HG03064 (cell line): ENCODE data around the gene UPK3A.
"Not testable (repeated sequence)": the region's sequence is repeated elsewhere in the genome, so short reads cannot be mapped to it uniquely, and the experiment has no call there.

Source experiments
- ATAC-seq: cut with Tn5 transposase; IDR thresholded peaks from one replicate; pipeline ENCODE4 v1.9.1; 2021; ENCODE audit warnings: low read depth; ENCODE audit not compliant: unreplicated experiment

UPK3A gene

DNA sequence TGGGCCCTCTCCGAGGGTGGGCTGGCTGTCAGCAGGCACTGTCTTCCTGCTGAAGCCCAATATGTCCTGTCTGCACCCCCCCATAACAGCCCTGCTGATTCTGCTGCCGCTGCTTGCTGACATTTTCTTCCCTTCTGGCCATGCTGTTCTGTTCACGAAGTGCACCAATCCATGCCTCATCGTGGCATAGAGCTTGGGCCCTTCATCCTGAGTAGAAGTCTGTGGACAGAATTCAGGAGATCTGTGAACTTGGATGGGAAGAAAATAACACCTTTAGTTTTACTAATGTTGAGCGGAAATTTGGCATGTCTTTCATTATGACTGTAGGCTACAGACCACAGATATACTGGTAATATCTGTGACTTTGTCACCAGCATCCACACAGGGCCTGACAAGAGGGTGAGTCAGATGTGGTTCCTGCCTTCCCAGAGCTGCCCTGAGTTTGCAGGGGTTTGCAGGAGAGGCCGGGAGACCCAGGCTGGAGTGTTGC, 29.9 kb upstream of the UPK3A start:
- ATAC-seq, result no peak

DNA sequence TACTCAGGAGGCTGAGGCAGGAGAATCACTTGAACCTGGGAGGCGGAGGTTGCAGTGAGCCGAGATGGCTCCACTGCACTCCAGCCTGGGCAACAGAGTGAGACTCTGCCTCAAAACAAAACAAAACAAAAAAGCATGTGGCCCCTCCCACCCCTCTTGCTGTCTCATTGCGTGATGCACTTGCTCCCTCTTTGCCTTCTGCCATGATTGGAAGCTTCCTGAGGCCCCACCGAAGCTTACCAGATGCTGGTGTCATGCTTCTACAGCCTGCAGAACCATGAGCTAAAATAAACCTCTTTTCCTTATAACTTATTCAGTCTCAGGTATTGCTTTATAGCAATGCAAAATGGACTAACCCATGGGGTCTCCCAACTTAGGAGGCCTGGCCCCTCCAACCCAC, 26.8 kb upstream of the UPK3A start:
- not testable (repeated sequence) for ATAC-seq

DNA sequence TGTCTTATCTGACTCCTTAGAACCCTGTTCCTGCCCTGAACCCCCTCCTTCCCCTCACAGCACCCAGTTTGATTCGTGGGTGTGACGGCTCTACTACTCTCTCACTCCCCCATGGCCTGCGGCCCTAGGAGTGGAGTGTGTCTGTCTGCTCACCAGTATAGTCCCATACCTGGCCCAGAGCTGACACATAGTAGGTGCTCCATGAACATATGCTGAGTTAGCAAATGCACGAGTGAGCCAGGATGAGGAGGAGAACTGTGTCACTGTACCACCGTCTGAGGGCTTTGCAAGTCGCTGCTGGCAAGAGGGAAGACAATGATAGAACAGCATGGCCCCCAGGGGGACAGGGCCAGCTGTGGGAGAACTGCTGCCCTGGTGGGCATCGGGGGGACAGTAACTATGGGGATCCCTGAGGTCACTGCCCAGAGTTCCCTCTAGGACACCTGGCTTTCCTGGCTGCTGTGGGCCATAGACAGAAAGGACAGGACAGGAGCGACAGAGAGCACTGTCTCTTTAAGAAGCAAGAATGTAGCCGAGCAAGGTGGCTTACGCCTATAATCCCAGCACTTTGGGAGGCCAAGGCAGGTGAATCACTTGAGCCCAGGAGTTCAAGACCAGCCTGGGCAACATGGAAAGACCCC, 24.9 kb upstream of the UPK3A start:
- ATAC-seq, result no peak

DNA sequence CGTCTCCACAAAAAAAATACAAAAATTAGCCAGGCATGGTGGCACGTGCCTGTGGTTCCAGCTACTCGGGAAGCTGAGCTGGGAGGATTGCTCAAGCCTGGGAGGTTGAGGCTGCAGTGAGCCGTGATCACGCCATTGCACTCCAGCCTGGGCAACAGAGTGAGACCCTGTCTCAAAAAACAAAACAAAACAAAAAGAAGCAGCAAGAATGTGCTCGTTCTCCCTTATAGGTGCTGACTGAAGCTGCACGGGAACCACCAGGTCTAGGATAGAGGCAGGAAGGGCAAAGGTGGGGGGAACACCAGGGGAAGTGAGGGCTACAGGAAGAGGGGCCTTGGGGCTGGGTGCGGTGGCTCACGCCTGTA, 24.4 kb upstream of the UPK3A start:
- ATAC-seq, result not testable (repeated sequence)

DNA sequence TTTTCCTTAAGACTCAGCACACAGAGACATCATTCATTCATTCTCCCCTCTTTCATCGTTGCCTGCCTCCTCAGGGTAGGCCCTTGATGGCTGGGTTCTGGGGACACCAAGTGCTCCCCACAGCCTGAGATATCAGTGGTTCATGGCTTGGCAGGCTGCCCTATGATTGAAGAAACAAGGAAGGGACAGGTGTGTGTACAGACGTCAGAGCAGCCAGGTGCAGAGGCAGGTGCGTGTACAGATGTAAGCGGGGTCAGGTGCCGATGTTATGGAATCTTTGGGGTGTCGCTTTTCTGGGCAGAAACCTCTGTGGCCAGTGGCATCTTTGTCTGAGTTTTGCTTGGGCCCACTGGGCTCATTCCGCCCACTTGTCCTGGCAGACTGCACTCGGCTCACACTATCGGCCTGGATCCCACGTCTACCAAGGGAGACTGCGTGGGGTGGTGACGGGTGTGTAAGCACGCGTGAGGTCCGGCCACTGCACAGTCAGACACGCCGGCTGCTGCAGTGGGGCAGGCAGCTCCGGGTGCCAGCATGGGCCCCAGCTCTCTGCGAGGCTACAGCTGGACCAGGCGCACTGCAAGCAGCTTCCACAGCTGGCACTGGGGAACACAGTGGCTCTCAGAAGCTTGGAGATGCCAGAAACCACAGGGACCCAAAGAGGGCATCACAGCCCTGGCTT, 23.2 kb upstream of the UPK3A start:
- ATAC-seq, result no peak

DNA sequence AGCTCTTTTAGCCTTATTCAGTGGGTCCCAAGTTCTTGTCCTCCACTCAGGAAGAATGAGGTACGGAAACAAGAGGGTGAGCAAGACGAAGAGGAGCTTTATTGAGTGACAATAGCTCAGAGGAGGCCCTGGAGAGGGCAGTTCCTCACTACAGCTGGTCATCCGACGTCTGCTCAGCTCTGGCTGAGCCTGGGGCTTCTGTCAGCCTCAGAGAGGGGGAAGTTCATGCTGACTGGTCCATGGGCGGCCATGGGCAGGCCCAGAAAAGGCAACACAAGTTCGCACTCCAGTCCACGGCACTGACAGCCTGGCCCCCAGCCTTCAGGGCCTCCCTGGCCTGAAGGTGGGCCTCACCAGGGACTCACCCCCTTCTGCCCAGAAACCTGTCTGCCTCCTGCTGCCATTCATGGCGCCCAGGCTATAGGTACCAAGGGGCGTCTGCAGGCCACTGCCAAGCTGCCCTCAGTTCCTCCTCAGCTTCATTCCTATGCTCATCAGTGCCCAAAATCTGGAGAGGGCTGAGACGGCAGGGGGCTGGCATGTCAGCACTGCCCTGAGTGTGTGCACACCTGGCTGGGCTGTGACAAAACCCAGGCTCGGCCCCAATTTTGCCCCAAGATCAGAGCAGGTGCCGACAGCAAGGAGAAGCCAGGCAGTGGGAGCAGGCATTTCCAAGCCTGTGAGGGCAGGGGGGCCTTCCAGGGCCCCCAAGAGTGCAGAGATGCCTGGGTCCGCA, 22.4 kb upstream of the UPK3A start:
- ATAC-seq, result no peak

DNA sequence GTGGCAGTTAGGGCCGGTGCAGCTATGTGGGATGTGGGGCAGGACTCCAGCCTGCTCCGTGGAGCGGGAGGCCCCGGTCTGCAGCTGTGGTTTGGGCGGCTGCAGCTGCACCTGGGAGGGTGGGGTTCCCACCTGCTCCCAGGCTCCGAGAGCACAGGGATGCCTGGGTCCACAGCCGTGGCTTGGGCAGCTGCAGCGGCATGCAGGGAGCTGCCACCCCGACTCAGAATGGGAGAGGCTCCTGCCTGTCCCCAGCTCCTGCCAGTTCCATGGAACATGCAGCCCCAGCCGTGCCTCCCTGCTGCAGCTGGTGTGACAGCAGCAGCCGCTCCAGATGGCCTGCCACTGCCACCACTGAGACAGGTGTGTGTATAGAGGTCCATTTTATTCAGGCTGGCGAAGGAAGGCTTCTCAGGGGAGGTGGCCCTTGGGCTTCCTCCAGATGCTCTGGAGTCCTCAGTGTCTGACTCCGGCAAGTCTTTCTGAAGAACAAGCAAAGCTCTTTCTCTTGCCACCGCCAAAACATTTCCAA, 21.8 kb upstream of the UPK3A start:
- no peak for ATAC-seq

DNA sequence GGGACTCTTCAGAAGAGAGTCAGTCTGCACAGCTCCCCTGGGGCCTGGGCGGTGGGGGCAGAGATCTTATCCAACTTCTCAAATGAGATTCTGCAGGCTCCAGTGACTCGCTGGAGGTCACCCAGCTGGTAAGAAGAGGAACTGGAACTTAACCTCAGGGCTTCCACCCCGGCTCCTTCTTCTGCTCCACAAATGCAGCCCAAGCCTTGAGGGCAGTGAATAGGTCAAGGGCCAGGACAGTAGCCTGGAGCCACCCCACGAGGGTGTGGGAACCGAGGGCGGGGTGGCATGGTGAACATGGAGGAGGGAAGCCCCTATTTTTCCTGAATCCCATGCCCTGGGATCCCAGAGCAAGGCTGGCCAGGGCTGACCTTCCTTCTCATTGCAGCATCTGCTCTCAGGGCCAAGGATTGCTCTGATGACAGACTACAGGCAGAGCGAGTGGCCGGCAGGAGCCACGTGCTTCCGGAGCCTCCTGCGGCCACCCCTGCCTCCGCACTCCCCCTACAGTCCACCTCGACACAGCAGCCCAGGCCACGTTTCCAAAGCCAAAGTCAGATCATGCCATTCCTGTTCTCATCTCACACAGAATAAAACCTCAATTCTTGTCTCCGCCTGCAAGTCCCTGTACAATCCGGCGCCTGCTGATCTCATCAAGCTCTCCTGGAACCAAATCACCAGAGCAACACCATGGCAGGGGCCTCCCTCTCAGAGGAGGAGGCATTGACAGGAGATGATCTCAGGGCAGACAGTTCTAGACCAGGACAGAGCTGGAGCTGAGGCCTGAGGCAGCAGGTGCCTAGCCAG, 21.1 kb upstream of the UPK3A start:
- no peak for ATAC-seq

DNA sequence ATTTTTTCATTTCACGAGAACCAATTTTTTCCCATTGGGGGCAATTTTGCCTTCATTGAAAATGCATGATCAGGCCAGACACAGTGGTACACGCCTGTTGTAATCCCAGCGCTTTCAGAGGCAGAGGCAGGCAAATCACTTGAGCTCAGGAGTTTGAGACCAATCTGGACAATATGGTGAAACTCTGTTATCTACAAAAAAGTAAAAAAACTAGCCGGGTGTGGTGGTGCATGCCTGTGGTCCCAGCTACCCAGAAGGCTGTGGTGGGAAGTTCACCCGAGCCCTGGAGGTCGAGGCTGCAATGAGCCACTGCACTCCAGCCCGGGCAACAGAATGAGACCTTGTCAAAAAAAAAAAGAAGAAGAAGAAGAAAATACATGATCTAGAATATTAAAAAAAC, 19.2 kb upstream of the UPK3A start:
- no peak for ATAC-seq

DNA sequence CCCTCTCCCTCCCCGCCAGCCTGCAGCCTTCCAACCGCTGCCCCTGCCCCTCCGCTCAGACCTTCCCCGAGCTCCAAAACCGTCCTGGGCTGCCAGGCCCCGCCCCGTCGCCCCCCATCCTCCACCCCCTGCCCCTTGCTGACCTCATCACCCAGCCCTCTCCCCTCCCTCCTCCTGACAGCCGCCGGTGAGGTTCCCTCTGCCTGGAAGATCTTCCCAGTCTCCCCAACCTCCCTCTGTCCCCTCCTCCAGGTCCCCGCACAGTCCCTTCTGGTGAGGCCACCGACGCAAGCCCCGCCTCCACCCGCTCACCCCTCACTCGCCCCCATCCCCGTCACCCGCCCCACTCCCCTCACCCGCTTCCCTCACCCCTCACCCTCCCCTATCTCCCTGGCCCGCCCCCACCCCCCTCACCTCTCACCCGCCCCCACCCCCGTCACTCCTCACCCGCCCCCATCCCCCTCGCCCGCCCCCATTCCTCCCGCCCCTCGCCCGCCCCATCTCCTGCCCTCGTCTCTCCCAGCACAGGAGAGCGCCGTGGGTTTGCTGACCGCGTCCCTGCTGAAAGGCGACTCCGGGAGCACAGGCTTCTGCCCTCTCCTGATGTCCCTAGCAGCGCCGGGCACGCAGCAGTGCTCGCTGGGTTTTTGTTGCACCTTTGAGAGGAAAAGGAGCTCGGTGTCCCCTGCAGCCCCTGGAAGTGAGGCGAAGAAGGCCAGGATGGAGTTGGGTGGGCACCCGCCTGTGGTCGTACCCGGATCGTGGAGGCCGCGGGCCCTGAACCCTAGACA, 16.4 kb upstream of the UPK3A start:
- ATAC-seq, result no peak

DNA sequence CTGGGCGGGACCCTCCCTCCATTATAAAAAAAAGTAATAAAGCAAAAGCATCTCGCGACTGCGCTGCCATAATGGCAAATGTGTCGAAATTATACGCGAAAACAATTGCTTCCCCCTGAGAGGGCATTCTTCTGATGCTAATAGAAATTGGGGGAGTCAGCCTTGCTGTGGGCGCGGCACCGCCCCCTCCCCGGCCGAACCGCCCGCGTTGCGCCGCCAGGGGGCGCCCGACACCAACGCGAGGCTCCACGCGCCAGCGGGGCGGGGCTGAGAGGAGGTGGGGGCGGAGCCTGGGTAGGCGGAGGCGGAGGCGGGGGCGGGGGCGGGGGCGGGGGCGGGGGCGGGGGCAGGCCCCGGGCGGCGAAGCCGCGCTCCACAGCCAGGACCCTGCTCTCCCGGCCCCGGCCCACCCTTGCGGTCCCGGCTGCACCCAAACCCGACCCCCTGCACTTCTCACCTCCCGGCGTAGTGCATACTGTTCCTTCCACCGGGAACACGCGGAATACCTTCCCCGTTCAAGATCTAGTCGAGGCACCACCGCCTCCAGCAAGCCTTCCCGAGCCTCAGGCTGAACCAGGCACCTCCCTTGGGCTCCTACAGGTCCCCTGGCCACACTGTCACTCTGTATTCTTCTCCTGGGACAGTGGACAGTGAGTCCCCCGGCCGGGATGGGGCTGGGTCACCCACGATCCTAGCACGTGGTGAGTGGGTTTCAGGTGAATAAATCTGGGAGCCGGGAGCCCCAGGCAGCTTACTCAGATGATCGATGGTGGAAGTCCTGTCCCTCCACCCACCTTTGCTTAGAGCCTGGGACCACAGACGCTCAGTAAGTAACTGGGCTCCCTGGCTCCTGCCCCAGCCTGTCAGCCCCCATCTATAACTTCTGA, 15.5 kb upstream of the UPK3A start:
- ATAC-seq, result no peak

DNA sequence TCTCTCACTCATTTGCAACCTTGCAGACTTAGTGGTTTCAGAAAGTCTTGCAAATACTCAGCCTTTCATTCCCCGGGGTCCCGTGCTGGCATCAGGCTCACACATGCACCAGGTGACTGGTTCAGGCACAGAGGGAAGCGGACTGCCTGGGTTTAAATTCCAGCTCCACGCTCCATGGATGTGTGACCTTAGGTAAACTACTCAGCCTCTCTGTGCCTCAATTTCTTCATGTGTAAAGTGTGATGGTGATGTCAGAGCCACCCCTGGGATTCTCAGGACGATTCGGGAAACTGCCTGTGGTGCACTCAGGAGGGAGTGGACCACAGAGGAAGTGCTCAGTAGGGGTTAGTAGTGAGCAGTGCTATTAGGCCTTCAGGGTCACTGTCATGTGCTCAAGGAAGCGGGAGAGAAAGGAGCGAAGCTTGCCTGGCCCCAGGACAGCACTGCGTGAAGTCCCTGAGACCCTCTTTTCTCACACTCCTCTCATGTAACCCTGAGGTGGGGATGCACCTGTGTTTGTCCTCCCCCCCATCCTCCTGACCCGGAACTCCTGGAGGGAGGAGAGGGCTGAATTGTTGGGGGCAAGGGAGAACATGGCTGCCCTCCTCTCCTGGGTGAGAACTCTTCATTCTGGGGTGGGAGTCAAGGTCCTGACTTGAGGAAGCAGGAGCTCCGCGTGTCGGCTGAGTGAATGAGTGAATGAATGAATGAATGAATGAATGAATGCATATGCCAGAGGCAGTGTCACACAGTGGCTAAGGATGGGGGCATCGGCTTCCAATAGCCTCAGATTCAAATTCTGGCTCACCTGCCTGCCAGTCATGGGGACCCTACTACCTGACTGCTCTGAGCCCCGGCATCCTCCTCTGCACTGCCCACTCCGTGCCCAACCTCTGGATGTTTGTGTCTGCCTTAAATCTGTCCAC, 14.4 kb upstream of the UPK3A start:
- no peak for ATAC-seq

DNA sequence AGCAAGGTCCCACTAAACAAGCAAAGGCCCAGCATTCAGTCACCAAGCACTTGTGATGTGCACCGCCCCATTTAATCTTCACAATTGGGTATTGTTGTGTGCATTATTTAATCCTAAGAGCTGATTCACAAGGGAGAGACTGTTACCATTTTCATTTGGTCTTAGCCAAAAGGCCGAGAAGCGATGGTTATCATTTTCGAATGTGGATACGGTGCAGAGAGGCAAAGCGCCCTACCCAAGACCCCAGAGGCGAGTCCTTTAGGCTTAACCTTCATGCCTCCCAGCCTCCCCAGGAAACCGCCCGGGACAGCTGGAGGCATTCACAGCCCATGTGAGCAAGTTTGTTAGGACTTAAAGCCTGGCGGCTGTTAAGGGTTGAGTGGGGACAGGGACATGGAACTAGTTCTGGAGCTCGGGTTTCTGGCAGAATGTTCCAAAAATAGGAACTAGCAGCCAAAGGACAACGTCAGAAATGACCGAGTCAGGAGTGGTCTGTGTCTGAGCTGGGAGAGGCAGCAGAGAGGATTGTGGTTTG, 13.0 kb upstream of the UPK3A start:
- no peak for ATAC-seq

DNA sequence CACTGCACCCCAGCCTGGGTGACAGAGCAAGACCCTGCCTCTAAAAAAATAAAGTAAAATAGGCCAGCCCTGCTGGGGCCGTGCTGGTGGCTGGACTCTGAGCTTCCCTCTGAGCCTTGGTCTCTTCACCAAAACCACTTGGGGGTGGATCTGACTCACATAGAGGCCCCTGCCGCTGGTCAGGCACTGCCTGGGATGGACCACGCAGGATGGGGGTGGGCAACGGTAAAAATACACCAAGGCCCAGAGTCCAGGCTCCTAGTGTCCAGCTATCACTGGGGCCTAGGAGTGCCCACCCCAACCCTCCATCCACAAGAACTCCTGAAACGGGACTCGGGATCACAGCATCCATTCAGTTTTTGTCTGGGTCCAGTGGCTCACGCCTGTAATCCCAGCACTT, 12.3 kb upstream of the UPK3A start:
- no peak for ATAC-seq

DNA sequence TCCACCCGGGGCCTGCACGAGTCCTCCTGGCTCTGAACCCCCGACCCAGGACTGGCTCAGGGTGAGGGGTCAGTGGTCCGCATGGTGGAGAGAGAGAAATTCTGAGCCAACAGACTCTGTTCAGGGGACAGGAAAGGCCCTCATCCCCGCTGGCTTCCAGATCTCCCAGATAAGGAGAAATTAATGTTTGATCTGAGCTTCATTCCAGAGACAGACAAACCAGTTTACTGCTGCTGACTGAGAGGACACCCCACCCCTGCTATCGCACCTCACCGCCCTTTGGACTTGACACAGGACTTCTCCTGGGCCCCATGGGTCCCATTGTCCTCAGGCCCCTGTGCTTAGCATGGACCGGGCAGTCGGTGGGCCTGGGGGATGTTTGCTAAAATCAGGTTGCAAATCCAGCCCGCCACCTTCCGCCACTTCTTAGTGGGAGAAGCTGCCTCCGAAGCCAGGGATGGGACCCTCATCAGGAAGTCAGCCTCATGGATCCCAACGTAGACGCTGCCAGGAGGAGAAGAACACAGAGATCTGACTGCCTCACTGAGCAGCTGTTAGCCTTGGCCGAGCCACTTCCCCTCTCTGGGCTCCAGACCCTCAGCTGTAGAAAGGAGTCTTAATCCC, 11.2 kb upstream of the UPK3A start:
- ATAC-seq, result no peak

DNA sequence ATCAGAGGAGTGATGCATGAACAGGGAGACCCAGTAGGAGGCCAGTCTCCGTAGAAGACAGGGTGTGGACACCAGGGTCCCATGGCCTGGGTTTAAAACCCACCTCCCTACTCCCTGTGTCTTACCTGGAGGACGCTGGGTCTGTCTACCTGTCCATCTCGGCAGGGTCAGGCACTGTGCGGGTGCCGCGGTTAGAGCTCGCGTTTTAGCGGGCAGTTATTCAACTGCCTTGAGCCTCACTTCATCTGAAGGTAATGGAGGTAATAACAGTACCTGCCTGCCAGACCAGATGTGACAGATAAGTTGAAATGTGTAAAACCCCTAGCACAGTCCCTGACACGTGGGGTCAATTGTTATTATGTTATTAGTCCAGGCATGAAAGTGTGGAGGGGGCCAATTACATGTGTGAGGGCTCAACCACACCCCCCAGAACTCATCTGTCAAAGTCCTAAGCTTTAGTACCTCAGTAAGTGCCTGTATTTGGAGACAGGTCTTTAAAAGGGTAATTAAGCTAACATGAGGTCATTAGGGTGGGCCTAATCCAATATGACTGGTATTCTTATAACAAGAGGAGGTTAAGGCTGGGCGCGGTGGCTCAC, 8.1 kb upstream of the UPK3A start:
- no peak for ATAC-seq

DNA sequence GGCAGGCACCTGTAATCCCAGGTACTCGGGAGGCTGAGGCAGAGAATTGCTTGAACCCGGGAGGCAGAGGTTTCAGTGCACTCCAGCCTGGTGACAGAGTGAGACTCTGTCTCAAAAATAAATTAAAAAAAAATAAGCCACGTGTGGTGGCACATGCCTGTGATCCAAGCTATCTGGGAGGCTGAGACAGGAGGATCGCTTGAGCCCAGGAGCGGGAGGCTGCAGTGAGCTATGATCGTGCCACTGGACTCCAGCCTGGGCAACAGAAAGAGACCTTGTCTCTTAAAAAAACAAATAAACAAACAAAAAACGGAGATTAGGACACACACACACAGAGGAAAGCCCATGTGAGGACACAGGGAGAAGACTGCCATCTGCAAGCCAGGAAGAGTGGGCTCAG, 7.0 kb upstream of the UPK3A start:
- ATAC-seq, result not testable (repeated sequence)
